HEK293 (cell line): ENCODE measurements around the gene LUC7L.

Experiments
- CTCF ChIA-PET: fragments of 350-600 bp; formaldehyde crosslinking; extraction: SDS; loops from one replicate; lab custom pipeline; 2021; ENCODE audit warnings: antibody characterized with exemption; lab: Yijun Ruan, JAX
- POLR2A ChIA-PET: fragments of 300-600 bp; formaldehyde crosslinking; extraction: SDS; loops from one replicate; lab custom pipeline; 2020; ENCODE audit warnings: antibody characterized with exemption, inconsistent platforms; lab: Yijun Ruan, JAX
- H3K27ac ChIP-seq: fragments of 200-500 bp; sonication (Bioruptor generic); 2 replicates; pipeline ENCODE4 v1.5.1; 2014; ENCODE audit warnings: low read depth, low read length, control low read depth, inconsistent platforms; ENCODE audit errors: extremely low read depth
- H3K36me3 ChIP-seq, 2 experiments: fragments of 200-500 bp in 1 of 2; sonication (Bioruptor generic) in 1 of 2; 1 replicate in 1 of 2; 2 replicates in 1 of 2; pipeline ENCODE4 v1.5.1; 2014 to 2017; ENCODE audit warnings: inconsistent platforms in 2 of 2, low read length in 2 of 2; ENCODE audit not compliant: control insufficient read depth in 2 of 2, insufficient read depth in 1 of 2
- H3K4me1 ChIP-seq: fragments of 200-500 bp; sonication (Bioruptor generic); 2 replicates; pipeline ENCODE4 v1.5.1; 2014; ENCODE audit warnings: mild to moderate bottlenecking, low read length, inconsistent platforms; ENCODE audit not compliant: control insufficient read depth, insufficient read depth
- H3K4me3 ChIP-seq: 2 replicates; pipeline ENCODE4 v1.5.1; 2011; ENCODE audit warnings: low read depth, mild to moderate bottlenecking, control low read depth, low read length, moderate library complexity
- H3K9me3 ChIP-seq: fragments of 200-500 bp; sonication (Bioruptor generic); 2 replicates; pipeline ENCODE4 v1.5.1; 2014; ENCODE audit warnings: low read depth, low read length, inconsistent platforms; ENCODE audit not compliant: control insufficient read depth, insufficient read depth
- AEBP2 ChIP-seq: fragments of 450-650 bp; formaldehyde crosslinking; IDR thresholded peaks from 2 replicates; pipeline ENCODE4 v1.5.1; 2016; ENCODE audit warnings: missing biosample characterization, missing genetic modification characterization, borderline replicate concordance
- BCL11B ChIP-seq: fragments of 450-650 bp; formaldehyde crosslinking; IDR thresholded peaks from 2 replicates; pipeline ENCODE4 v1.5.1; 2016; ENCODE audit warnings: low read depth, missing biosample characterization, missing genetic modification characterization
- HOXD13 ChIP-seq: sonication (generic); formaldehyde crosslinking; IDR thresholded peaks from 2 replicates; pipeline ENCODE4 v1.8.0; 2022; ENCODE audit warnings: missing genetic modification reagents, borderline replicate concordance
- KLF1 ChIP-seq: fragments of 450-650 bp; formaldehyde crosslinking; IDR thresholded peaks from 2 replicates; pipeline ENCODE4 v1.5.1; 2016; ENCODE audit warnings: missing biosample characterization, missing genetic modification characterization
- MEIS1 ChIP-seq: sonication (generic); formaldehyde crosslinking; IDR thresholded peaks from 2 replicates; pipeline ENCODE4 v1.8.1; 2022; ENCODE audit warnings: missing genetic modification reagents, mild to moderate bottlenecking, borderline replicate concordance
- PRDM10 ChIP-seq: fragments of 450-650 bp; formaldehyde crosslinking; IDR thresholded peaks from 2 replicates; pipeline ENCODE4 v1.5.1; 2016; ENCODE audit warnings: missing biosample characterization, missing genetic modification characterization
- SALL2 ChIP-seq: fragments of 450-650 bp; formaldehyde crosslinking; IDR thresholded peaks from 2 replicates; pipeline ENCODE4 v1.5.0; 2017; ENCODE audit warnings: missing biosample characterization, mild to moderate bottlenecking, missing genetic modification characterization, borderline replicate concordance
- ZBTB44 ChIP-seq: fragments of 450-650 bp; IDR thresholded peaks from 2 replicates; pipeline ENCODE4 v1.5.1; 2018; ENCODE audit warnings: missing biosample characterization, mild to moderate bottlenecking, missing genetic modification characterization
- ZNF114 ChIP-seq: fragments of 450-650 bp; formaldehyde crosslinking; IDR thresholded peaks from 2 replicates; pipeline ENCODE4 v1.5.0; 2017; ENCODE audit warnings: missing biosample characterization, missing genetic modification characterization
- ZNF138 ChIP-seq: fragments of 450-650 bp; formaldehyde crosslinking; IDR thresholded peaks from 2 replicates; pipeline ENCODE4 v1.5.1; 2016; ENCODE audit warnings: missing biosample characterization, missing genetic modification characterization, borderline replicate concordance
- ZNF157 ChIP-seq: fragments of 450-650 bp; formaldehyde crosslinking; IDR thresholded peaks from 2 replicates; pipeline ENCODE4 v1.5.1; 2016; ENCODE audit warnings: missing biosample characterization, missing genetic modification characterization
- ZNF26 ChIP-seq: fragments of 450-650 bp; formaldehyde crosslinking; IDR thresholded peaks from 2 replicates; pipeline ENCODE4 v1.5.1; 2016; ENCODE audit warnings: missing biosample characterization, missing genetic modification characterization
- ZNF341 ChIP-seq: fragments of 450-650 bp; formaldehyde crosslinking; IDR thresholded peaks from 2 replicates; pipeline ENCODE4; 2016; ENCODE audit warnings: low read depth, missing biosample characterization, missing genetic modification characterization
- ZNF530 ChIP-seq: fragments of 450-650 bp; formaldehyde crosslinking; IDR thresholded peaks from 2 replicates; pipeline ENCODE4 v1.5.1; 2016; ENCODE audit warnings: low read depth, missing biosample characterization, missing genetic modification characterization
- ZNF549 ChIP-seq: fragments of 450-650 bp; IDR thresholded peaks from 2 replicates; pipeline ENCODE4 v1.5.1; 2018; ENCODE audit warnings: missing biosample characterization, missing genetic modification characterization, mild to moderate bottlenecking, inconsistent platforms, moderate library complexity
- ZNF580 ChIP-seq: fragments of 450-650 bp; formaldehyde crosslinking; IDR thresholded peaks from 2 replicates; pipeline ENCODE4 v1.5.1; 2016; ENCODE audit warnings: missing biosample characterization, missing genetic modification characterization
- ZNF585B ChIP-seq: fragments of 450-650 bp; formaldehyde crosslinking; IDR thresholded peaks from 2 replicates; pipeline ENCODE4 v1.5.1; 2016; ENCODE audit warnings: missing biosample characterization, missing genetic modification characterization

LUC7L gene

GRCh38 chr16:243348-243747 is 14.1 kb upstream of the LUC7L start:
- TF ChIP-seq ZNF157 (no peak), HOXD13 (CRISPR knock-in tag) (no peak), AEBP2 (tag by site-specific recombination) (no peak), ZBTB44 (tag by site-specific recombination) (no peak), ZNF114 (tag by site-specific recombination) (no peak), ZNF341 (tag by site-specific recombination) (no peak), ZNF138 (no peak), SALL2 (no peak), ZNF585B (tag by site-specific recombination) (no peak), ZNF26 (tag by site-specific recombination) (no peak), ZNF549 (tag by site-specific recombination) (no peak), KLF1 (tag by site-specific recombination) (no peak), ZNF530 (tag by site-specific recombination) (no peak), MEIS1 (CRISPR knock-in tag) (no peak), ZNF580 (tag by site-specific recombination) (no peak)
- Histone ChIP-seq H3K36me3 (no peaks in the 10 kb centered on the region; a peak in 1 of 3 replicates), H3K9me3 (no peaks in the 10 kb centered on the region), H3K4me1 (no peaks in the 10 kb centered on the region), H3K4me3 (no peak overlapping the region), H3K27ac (no peak overlapping the region)
- POLR2A ChIA-PET = interaction anchor here (0.7 to 1.2 kb wide), 3 partner anchors 8 to 67 kb away, joined by 3 to 6 read pairs (median 4); no protein-coding TSS in a partner anchor
- CTCF ChIA-PET = interaction anchor here (0.8 to 1.5 kb wide), 2 partner anchors 119 to 147 kb away, joined by 3 read pairs; no protein-coding TSS in a partner anchor

- ChIA-PET POLR2A (interaction anchor here (0.7 to 1.2 kb wide), 2 partner anchors 26 to 120 kb away, joined by 3 to 6 read pairs; no protein-coding TSS in a partner anchor), CTCF (interaction anchor here (0.6 kb wide), 1 partner anchor 153 kb away, joined by 3 read pairs; no protein-coding TSS in a partner anchor)
- TF ChIP-seq BCL11B (tag by site-specific recombination) (no peak), PRDM10 (tag by site-specific recombination) (0 out of 2 replicates have a peak, but pooled peaks have one; percentile 48)
- no peaks in the 10 kb centered on the region for H3K9me3 ChIP-seq
- no peak overlapping the region for H3K27ac ChIP-seq
- H3K36me3 ChIP-seq = no peaks in the 10 kb centered on the region; a peak in 1 of 3 replicates
- no peaks in the 10 kb centered on the region for H3K4me1 ChIP-seq
- H3K4me3 ChIP-seq = no peak overlapping the region
Measured at GRCh38 chr16:242281-242680, 13.0 kb upstream of the LUC7L start.
